Stimulated activated CD8-positive, alpha-beta memory T cell treated with anti-CD3 and anti-CD28 coated beads, Interleukin-15, amount 100 ng/mL, for 24 hours (primary cell): ENCODE data around the gene ARHGAP15.

ENCODE experiments used
- DNase-seq: peaks from one replicate; pipeline ENCODE4 v3.0.0-alpha.2; 2020; ENCODE audit warnings: low read depth

ARHGAP15 gene

GRCh38 chr2:143171817-143172216, 42.6 kb downstream of the ARHGAP15 start:
- DNase-seq: no peak

- DNase-seq: no peak
Measured at GRCh38 chr2:143175438-143175837, 46.2 kb downstream of the ARHGAP15 start.

DNA sequence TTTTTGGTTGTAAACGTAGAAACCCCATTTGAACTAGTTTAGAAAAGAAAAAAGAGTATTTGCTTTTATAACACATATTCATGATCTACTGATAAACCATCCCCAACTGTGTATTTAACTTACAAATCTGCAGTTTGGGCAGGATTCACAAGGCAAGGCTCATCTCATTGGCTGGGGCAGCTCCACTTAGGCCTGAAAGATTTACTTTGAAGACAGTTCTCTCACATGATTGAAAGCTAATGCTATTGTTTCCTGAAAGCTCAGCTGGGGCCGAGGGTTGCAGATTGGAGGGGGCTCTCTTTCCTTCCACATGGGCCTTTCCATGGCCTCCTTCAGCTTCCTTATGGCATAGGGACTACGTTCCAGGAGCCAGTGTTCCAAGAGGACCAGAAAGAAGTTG, 47.4 kb downstream of the ARHGAP15 start:
- DNase-seq: no peak

GRCh38 chr2:143177096-143177786, 48.0 kb downstream of the ARHGAP15 start:
- DNase-seq: no peak

GRCh38 chr2:143181494-143181893, 52.3 kb downstream of the ARHGAP15 start:
- DNase-seq: no peak

- DNase-seq: no peak
Measured at GRCh38 chr2:143182649-143183048, 53.4 kb downstream of the ARHGAP15 start.

GRCh38 chr2:143183804-143184463, 54.7 kb downstream of the ARHGAP15 start:
- DNase-seq: no peak

- DNase-seq: no peak
Measured at GRCh38 chr2:143186876-143187275, 57.7 kb downstream of the ARHGAP15 start.

- no peak for DNase-seq
Measured at GRCh38 chr2:143190431-143190830, 61.2 kb downstream of the ARHGAP15 start.

- no peak for DNase-seq
Measured at GRCh38 chr2:143192106-143192505, 62.9 kb downstream of the ARHGAP15 start.

GRCh38 chr2:143192716-143193115, 63.5 kb downstream of the ARHGAP15 start:
- no peak for DNase-seq

DNA sequence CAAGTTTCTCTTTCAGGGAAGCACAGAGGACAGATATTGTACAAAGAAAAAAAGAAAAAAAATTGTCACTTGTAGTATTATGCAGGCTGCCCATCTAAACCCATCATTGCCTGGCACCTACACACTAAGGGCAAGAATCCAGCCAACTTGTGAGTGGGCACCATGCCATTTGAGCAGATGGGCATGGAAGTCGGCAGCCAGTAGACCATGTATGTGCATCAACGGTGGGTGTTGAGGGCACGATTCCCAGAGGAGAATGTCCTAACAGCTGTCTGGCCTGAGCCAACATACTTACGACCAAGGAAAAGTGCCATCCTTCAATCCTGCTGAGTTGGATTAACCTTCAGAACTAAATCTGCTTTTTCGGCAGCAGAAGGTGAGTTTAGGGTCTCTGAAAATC, 63.9 kb downstream of the ARHGAP15 start:
- DNase-seq: no peak

GRCh38 chr2:143195511-143195910, 66.3 kb downstream of the ARHGAP15 start:
- no peak for DNase-seq

DNA sequence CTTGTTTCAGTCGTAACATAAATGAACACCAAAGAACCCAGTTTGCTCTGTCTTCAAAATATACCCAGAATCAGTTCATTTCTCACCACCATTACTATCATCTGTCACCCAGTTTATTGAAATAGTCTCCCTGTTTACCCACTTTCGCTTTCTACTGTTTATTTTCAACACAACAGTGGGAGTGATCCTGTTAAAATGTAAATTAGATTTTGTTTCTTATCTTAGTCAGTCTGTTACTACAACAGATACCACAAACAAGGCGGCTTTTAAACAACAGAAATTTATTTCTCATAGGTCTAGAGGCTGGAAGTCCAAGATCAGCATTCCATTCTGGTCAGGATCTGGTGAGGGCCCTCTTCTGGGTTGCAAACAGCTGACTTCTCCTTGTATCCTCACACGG, 74.8 kb downstream of the ARHGAP15 start:
- no peak for DNase-seq

- DNase-seq: no peak
Measured at GRCh38 chr2:143205106-143205764, 76.0 kb downstream of the ARHGAP15 start.

DNA sequence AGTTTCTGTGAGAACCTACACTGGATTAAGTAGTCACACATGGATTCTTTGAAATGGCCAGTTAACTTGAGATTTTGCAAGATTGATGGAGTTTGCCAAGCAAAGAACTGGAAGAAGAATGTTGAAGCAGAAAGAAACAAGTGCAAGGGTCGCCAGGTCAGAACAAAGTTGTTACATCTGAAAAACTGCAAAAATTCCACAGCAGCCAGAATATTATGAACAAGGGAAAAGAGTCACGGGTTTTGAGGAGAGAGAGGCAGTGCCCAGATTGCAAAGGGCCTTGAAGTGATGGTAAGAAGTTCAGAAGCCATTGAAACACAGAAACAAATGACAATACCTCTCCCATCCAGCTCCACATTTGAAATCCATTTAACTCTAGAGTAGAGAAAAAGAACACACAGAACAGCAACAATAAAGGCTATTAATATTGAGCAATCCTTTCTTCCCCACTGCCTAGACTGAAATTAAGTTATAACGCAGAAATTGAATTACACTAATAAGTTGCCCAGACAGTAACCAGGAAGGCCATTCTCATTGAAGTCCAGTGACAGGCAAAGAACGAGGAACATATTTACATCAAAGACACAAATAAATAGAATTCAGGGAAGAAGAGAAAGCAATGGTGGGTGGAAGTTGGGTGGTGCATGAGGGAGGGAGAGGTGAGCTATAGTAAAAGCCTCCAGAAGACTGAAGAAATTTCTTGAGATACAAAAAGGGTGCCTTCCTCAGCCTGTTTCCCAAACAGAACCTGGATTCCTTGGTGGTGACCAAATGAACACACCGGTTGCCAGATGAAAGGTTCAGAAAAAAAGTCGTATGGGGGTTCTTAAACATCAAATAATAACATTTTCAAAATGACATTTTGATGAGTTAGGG, 80.6 kb downstream of the ARHGAP15 start:
- DNase-seq: no peak

DNA sequence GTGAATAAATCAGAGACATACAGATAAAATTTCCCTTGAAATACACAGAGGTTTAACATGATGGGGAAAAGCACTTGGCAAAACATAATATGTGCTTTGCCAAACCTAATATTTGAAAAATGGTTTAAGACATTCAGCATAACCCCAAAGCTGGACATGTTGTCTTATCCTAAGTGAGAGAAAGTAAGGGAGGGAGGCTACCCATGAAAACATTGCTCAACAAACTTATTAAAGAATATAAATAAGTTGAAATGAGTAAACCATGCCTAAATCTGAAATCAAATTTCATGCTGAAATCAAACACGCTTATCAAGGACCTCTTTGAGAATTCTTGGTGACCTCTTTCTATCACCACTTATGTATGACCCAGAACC, 81.2 kb downstream of the ARHGAP15 start:
- DNase-seq: no peak

GRCh38 chr2:143217512-143218115, 88.4 kb downstream of the ARHGAP15 start:
- DNase-seq: no peak

DNA sequence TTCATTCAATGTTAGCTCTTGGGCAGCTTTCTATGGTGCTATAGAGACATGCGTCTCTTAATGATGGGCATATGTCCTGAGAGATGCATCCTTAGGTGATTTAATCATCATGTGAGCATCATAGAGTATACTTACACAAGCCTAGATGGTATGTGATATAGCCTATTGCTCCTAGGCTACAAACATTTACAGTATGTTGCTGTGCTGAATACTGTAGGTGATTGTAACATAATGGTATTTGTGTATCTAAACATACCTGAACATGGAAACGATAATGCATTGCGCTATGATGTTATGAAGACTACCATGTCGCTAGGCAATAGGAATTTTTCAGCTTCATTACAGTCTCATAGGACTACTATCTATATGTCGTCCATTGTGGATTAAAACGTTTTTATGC, 89.4 kb downstream of the ARHGAP15 start:
- DNase-seq: no peak

GRCh38 chr2:143219266-143219665, 90.0 kb downstream of the ARHGAP15 start:
- no peak for DNase-seq

GRCh38 chr2:143223556-143223955, 94.3 kb downstream of the ARHGAP15 start:
- DNase-seq: no peak

GRCh38 chr2:143225931-143226330, 96.7 kb downstream of the ARHGAP15 start:
- DNase-seq: no peak
